ENCODE results near the gene CBX4.

- TF ChIP-seq CTCF (conservative IDR thresholded peaks at IDR 0.05), result no peak
- no peak for TF ChIP-seq ZFX (IDR thresholded peaks at IDR 0.05)
These were observed 34.3 kb upstream of the CBX4 start for GRCh38 chr17:79873583-79873982.

All from C4-2B (cell line).